Measurements from ENCODE around the gene CAMKMT.

DNA sequence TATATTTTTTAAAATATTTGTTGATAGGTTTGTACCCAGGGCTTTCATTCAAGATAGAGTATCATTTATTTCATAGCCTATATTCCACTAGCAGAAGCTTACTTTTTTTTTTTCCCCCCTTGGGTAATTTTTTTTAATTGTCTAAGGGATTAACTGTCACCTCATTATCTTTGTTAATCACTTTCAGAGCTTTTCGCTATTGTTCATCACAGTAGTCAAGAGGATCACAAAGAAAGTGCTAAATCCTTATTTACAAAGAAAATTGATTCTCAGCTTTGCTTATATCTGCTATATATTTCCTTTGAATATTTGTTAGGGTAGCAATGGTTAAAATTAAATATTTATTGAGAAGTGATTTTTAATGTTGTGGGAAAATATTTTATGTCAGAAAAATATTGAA is 59.0 kb downstream of the CAMKMT start:
- TF ChIP-seq, protein P1, sequence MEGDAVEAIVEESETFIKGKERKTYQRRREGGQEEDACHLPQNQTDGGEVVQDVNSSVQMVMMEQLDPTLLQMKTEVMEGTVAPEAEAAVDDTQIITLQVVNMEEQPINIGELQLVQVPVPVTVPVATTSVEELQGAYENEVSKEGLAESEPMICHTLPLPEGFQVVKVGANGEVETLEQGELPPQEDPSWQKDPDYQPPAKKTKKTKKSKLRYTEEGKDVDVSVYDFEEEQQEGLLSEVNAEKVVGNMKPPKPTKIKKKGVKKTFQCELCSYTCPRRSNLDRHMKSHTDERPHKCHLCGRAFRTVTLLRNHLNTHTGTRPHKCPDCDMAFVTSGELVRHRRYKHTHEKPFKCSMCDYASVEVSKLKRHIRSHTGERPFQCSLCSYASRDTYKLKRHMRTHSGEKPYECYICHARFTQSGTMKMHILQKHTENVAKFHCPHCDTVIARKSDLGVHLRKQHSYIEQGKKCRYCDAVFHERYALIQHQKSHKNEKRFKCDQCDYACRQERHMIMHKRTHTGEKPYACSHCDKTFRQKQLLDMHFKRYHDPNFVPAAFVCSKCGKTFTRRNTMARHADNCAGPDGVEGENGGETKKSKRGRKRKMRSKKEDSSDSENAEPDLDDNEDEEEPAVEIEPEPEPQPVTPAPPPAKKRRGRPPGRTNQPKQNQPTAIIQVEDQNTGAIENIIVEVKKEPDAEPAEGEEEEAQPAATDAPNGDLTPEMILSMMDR (IDR thresholded peaks at IDR 0.05) = no peak
- no peak for TF ChIP-seq POLR2A (IDR thresholded peaks at IDR 0.05)
